NOMO-1 treated with DMSO at 0.1 percent for 48 hours (cell line): ENCODE measurements around the gene FCHO2.
"Not testable (repeated sequence)": the region's sequence is repeated elsewhere in the genome, so short reads cannot be mapped to it uniquely, and the experiment has no call there.

Source experiments
- DNase-seq: peaks from one replicate; lab custom pipeline; 2025; ENCODE audit not compliant: unreplicated experiment; lab: John Stamatoyannopoulos, UW

FCHO2 gene

GRCh38 chr5:72955143-72955767 lies 586 bp upstream of the FCHO2 start:
- DNase-seq = no peak

DNA sequence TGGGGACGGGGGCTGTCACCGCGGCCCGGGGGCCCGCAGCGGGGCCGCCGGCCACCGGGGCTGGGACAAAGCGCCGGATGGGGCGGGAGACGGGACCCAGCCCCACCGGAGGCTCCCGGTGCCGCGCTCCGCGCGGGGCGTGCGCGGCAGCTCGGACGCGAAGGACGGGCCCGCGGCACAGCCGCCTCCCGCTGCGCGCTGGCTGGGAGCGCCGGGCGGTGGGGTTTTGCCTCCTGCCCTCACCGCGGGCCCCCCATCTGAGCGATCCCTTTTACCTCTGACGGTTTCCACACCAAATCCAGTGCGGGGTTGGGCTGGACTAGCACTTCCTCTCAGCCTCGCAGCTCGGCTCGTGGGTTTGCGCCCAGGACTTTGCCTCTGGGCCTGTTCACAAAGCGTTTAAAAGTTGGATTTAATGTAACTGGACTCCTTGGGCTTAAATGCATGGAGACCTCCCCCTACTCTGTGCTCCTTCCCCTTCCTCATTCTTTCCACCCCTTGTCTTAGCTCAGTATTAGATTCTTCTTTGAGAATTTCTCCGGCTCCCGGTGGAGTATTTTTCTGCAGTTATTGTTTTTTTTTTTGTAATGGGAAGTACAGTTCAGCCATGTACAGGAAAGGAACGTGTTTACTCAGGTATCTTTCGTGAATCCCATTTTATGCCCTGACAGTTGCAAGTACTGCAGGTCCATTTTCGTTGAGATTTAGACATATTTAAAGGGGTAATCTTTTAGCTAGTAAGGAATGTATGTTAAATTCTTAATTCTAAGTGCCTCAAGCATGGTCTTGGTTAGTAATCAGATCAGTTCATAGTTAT lies 691 bp downstream of the FCHO2 start:
- DNase-seq = peak; percentile 20

DNA sequence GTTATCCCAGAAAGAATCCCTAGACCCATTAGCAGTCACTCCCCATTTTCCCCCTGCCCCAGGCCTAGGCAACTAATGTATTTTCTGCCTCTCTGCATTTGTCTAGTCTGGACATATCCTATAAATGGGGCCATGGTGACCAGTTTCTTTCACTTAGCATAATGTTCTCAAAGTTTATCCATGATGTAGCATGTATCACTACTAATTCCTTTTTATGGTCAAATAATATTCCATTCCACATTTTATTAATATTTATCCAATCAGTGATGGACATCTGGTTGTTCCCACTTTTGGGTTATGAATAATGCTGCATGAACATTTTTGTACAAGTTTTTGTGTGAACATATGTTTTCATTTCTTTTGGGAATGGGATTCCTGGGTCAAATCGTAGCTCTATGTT lies 1.5 kb downstream of the FCHO2 start:
- no peak for DNase-seq

GRCh38 chr5:72959257-72959656 lies 3.4 kb downstream of the FCHO2 start:
- no peak for DNase-seq

GRCh38 chr5:72974481-72974880 lies 18.6 kb downstream of the FCHO2 start:
- not testable (repeated sequence) for DNase-seq

GRCh38 chr5:72976810-72977209 lies 21.0 kb downstream of the FCHO2 start:
- DNase-seq = not testable (repeated sequence)

DNA sequence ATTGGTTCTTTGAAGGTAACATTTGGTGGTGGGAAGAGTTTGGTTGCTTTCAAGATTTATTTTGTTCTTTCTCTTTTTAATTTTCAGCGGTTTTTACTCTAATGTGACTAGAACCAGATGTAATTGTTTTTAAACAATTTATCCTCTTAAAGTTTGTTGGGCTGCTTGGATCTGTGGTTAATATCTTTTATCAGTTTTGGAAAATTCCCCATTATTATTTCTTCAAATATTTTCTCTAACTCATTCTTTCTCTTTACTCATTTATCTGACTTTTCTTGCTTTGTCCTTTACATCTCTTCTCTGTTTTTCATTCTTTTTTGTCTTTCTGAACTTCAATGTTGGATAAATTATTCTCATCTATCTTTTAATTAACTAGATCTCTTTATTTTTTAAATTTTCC lies 29.9 kb downstream of the FCHO2 start:
- no peak for DNase-seq

GRCh38 chr5:72988769-72989168 lies 32.9 kb downstream of the FCHO2 start:
- DNase-seq = no peak

DNA sequence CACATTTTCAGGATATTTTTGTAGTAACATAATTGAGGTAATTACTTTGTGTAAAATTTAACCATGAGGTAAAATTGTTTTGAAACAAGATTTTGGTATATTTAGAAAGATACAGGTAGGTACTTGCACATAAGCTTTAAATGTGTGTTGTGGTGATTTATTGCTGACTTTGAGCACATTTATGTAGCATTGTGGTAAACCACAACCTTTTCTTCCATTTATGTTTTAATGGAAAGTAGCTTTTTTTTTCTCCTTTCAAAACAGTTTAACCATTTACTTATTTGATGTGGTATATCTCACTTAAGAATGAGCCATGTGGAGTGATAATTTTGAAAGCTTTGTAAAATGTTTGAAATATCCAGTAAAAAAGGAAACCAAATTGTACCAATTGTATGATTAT lies 35.6 kb downstream of the FCHO2 start:
- no peak for DNase-seq

- DNase-seq = no peak
These were observed 38.7 kb downstream of the FCHO2 start for GRCh38 chr5:72994578-72994977.

DNA sequence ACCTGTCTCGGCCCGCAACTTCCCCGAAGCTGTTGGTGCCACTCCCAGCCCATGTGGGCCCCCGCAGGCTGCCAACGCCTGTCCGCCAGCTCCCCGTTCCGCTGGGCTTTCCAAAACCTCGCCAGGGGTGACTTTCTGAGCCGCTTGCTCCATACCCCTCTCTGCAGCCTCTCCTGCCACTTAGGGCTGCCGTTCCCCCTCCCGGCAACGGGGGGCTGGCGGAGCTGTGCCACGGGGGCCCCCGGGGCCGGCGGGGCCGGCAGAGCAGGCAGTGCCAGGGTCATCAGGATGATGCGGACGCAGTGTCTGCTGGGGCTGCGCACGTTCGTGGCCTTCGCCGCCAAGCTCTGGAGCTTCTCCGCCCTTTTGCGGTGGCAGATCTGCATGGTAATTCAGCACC lies 40.8 kb downstream of the FCHO2 start:
- no peak for DNase-seq

GRCh38 chr5:72999916-73000315 lies 44.1 kb downstream of the FCHO2 start:
- no peak for DNase-seq

- DNase-seq = no peak
These were observed 50.0 kb downstream of the FCHO2 start for GRCh38 chr5:73005886-73006285.

DNA sequence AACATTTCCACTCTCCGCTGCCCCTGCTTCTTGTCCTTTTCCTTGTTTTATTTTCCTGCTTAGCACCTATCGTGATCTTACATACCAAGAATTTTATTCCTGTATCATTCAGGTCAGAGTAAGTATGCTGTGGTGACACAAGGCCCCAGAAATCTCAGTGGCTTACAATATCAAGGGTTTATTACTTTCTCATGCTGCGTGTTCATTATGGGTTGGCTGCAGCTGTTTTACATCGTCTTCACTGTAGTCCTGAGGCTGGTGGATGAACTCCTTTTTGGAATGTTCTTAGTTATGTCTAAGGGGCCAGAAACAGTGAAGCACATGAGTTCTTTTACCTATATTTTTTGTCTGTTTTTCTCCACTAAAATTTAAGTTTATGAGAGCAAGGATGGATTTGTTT lies 51.2 kb downstream of the FCHO2 start:
- DNase-seq = no peak

- no peak for DNase-seq
These were observed 53.0 kb downstream of the FCHO2 start for GRCh38 chr5:73008831-73009230.

GRCh38 chr5:73011612-73012011 lies 55.8 kb downstream of the FCHO2 start:
- not testable (repeated sequence) for DNase-seq

DNA sequence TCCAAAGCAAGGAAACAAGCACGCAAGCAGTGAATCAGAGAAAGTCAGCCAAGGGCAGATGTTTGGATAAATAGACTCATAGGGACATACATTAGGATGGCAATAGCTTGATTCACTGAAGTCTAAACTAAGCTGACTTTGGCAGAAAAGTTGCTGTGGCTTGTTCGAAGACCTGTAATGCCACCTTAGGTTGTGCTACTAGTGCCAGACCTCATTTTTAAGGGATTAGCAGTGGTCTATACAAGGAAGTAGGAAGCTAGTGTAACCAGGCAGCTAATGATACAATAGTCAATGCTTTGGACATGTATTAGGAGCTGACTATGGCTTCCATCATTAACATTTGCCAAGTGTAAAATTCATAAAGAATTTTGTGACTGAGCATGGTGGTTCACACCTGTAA lies 63.1 kb downstream of the FCHO2 start:
- no peak for DNase-seq

- DNase-seq = no peak
These were observed 63.9 kb downstream of the FCHO2 start for GRCh38 chr5:73019766-73020165.

GRCh38 chr5:73022471-73023169 lies 66.8 kb downstream of the FCHO2 start:
- no peak for DNase-seq

- DNase-seq = not testable (repeated sequence)
These were observed 69.2 kb downstream of the FCHO2 start for GRCh38 chr5:73024946-73025544.

GRCh38 chr5:73027361-73027760 lies 71.5 kb downstream of the FCHO2 start:
- DNase-seq = no peak

DNA sequence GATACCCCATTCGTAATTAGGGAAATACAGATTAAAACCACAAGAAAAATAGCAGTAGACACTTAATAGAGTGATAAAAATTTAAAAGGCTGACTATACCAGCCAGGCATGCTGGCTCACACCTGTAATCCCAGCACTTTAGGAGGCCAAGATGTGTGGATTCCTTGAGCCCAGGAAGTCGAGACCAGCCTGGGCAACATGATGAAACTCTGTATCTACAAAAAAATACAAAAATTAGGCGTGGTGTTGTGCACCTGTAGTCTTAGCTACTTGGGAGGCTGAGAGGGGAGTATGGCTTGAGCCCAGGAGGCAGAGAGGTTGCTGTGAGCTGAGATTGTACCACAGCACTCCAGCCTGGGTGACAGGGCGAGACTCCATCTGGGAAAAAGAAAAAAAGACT lies 72.0 kb downstream of the FCHO2 start:
- DNase-seq = no peak
